ENCODE measurements around the gene LRRK1. TPM values are rescaled to one million over a fixed set of nuclear protein-coding genes. Genes with fewer than 3 reads are reported as not detected.

Gene LRRK1
- total RNA-seq, 4 donors from 2014 or later = 7.1 to 29.3 (median 8.5) TPM

- intact Hi-C loops (cut with DNase I) = no loop called here
- no peaks in the 10 kb centered on the region for H3K9me3 ChIP-seq
- peaks cover 0 to 8% of the 10 kb centered on the region in 2 donors for H3K4me1 ChIP-seq
- no peaks in the 10 kb centered on the region for H3K27me3 ChIP-seq
- no peak for DNase-seq
- H3K27ac ChIP-seq = no peak overlapping the region
- WGBS, 2 donors = 79 to 85% methylated on average over 7 to 9 of the region's 11 CpGs
- H3K4me3 ChIP-seq (replicated peaks in 1 of 3) = no peak overlapping the region
- no peak for TF ChIP-seq POLR2A (IDR thresholded peaks at IDR 0.05)
- TF ChIP-seq CTCF (IDR thresholded peaks at IDR 0.05) = no peak
- H3K36me3 ChIP-seq = no peaks in the 10 kb centered on the region
Measured at GRCh38 chr15:101068523-101068960, 149.4 kb downstream of the LRRK1 start.

- Histone ChIP-seq H3K4me1 (peaks cover 0 to 8% of the 10 kb centered on the region in 2 donors), H3K27me3 (no peaks in the 10 kb centered on the region), H3K9me3 (no peaks in the 10 kb centered on the region), H3K27ac (no peak overlapping the region), H3K36me3 (no peaks in the 10 kb centered on the region), H3K4me3 (replicated peaks in 1 of 3) (no peak overlapping the region)
- 46 to 69% methylated on average over 10 to 15 of the region's 15 CpGs for WGBS, 2 donors
- intact Hi-C loops (cut with DNase I) = no loop called here
- TF ChIP-seq CTCF (IDR thresholded peaks at IDR 0.05) = no peak
- TF ChIP-seq POLR2A (IDR thresholded peaks at IDR 0.05) = no peak
- no peak for DNase-seq
Measured at GRCh38 chr15:101068961-101069653, 149.9 kb downstream of the LRRK1 start.

- 86 to 95% methylated on average over 4 of the region's 4 CpGs for WGBS, 2 donors
- no peak for DNase-seq
Measured at GRCh38 chr15:101069654-101069973, 150.5 kb downstream of the LRRK1 start.

GRCh38 chr15:101070024-101070423 is 150.9 kb downstream of the LRRK1 start:
- no peaks in the 10 kb centered on the region for H3K36me3 ChIP-seq
- WGBS, 2 donors = 87 to 89% methylated on average over 6 of the region's 6 CpGs
- intact Hi-C loops (cut with DNase I) = no loop called here
- peak overlapping the region in 2 of 3 donors; percentile 12 to 49 for H3K27ac ChIP-seq
- H3K9me3 ChIP-seq = no peaks in the 10 kb centered on the region
- TF ChIP-seq POLR2A (IDR thresholded peaks at IDR 0.05) (no peak), CTCF (IDR thresholded peaks at IDR 0.05) (no peak)
- no peaks in the 10 kb centered on the region for H3K27me3 ChIP-seq
- no peak for DNase-seq
- H3K4me1 ChIP-seq = peaks cover 0 to 8% of the 10 kb centered on the region in 2 donors
- H3K4me3 ChIP-seq (replicated peaks in 1 of 3) = no peak overlapping the region

More at GRCh38 chr15:101069654-101069973, 150.5 kb downstream of the LRRK1 start:
- peaks cover 0 to 8% of the 10 kb centered on the region in 2 donors for H3K4me1 ChIP-seq
- H3K27ac ChIP-seq = no peak overlapping the region
- no peak overlapping the region for H3K4me3 ChIP-seq (replicated peaks in 1 of 3)
- H3K27me3 ChIP-seq = no peaks in the 10 kb centered on the region
- H3K9me3 ChIP-seq = no peaks in the 10 kb centered on the region
- no peaks in the 10 kb centered on the region for H3K36me3 ChIP-seq
- TF ChIP-seq POLR2A (IDR thresholded peaks at IDR 0.05) (no peak), CTCF (IDR thresholded peaks at IDR 0.05) (no peak)
- intact Hi-C loops (cut with DNase I) = no loop called here

- Histone ChIP-seq H3K36me3 (no peaks in the 10 kb centered on the region), H3K9me3 (no peaks in the 10 kb centered on the region), H3K27me3 (no peaks in the 10 kb centered on the region), H3K4me1 (peaks cover 0 to 8% of the 10 kb centered on the region in 2 donors), H3K27ac (peak overlapping the region in 2 of 3 donors; percentile 12 to 49), H3K4me3 (replicated peaks in 1 of 3) (no peak overlapping the region)
- no peak for DNase-seq
- WGBS, 2 donors = 65 to 75% methylated on average over 6 of the region's 6 CpGs
- intact Hi-C loops (cut with DNase I) = no loop called here
- TF ChIP-seq POLR2A (IDR thresholded peaks at IDR 0.05) = no peak
- no peak for TF ChIP-seq CTCF (IDR thresholded peaks at IDR 0.05)
Measured at GRCh38 chr15:101070502-101071273, 151.5 kb downstream of the LRRK1 start.

Data from thyroid gland (tissue), 4 donors.